Measurements from ENCODE around the gene SCAMP1.
"Not testable (repeated sequence)": the region's sequence is repeated elsewhere in the genome, so short reads cannot be mapped to it uniquely, and the experiment has no call there.

SCAMP1 gene

GRCh38 chr5:78369680-78370079 lies 9.3 kb downstream of the SCAMP1 start:
- in situ Hi-C loops (cut with HindIII; ENCODE audit: low sequenced_read_pairs) = no loop called here
- no peak overlapping the region for H3K4me3 ChIP-seq (ENCODE audit: low read depth, low read length)
- no peak for TF ChIP-seq CTCF (IDR thresholded peaks at IDR 0.05; ENCODE audit: low read depth, low read length, missing control alignments)
- DNase-seq (ENCODE audit: low read depth) = no peak

GRCh38 chr5:78373231-78373630 lies 12.8 kb downstream of the SCAMP1 start:
- H3K4me3 ChIP-seq (ENCODE audit: low read depth, low read length) = no peak overlapping the region
- no peak for TF ChIP-seq CTCF (IDR thresholded peaks at IDR 0.05; ENCODE audit: low read depth, low read length, missing control alignments)
- in situ Hi-C loops (cut with HindIII; ENCODE audit: low sequenced_read_pairs) = no loop called here
- no peak for DNase-seq (ENCODE audit: low read depth)

- no peak for TF ChIP-seq CTCF (IDR thresholded peaks at IDR 0.05; ENCODE audit: low read depth, low read length, missing control alignments)
- in situ Hi-C loops (cut with HindIII; ENCODE audit: low sequenced_read_pairs) = loop anchor here (5.0 kb wide), 1 partner anchor 56 kb away; no protein-coding TSS in a partner anchor
- DNase-seq (ENCODE audit: low read depth) = no peak
- no peak overlapping the region for H3K4me3 ChIP-seq (ENCODE audit: low read depth, low read length)
These were observed 15.9 kb downstream of the SCAMP1 start for GRCh38 chr5:78376315-78376714.

- no peak for TF ChIP-seq CTCF (IDR thresholded peaks at IDR 0.05; ENCODE audit: low read depth, low read length, missing control alignments)
- H3K4me3 ChIP-seq (ENCODE audit: low read depth, low read length) = no peak overlapping the region
- no peak for DNase-seq (ENCODE audit: low read depth)
- in situ Hi-C loops (cut with HindIII; ENCODE audit: low sequenced_read_pairs) = loop anchor here (5.0 kb wide), 1 partner anchor 55 kb away; no protein-coding TSS in a partner anchor
These were observed 16.8 kb downstream of the SCAMP1 start for GRCh38 chr5:78377056-78377717.

GRCh38 chr5:78377718-78378105 lies 17.3 kb downstream of the SCAMP1 start:
- in situ Hi-C loops (cut with HindIII; ENCODE audit: low sequenced_read_pairs) = loop anchor here (5.0 kb wide), 1 partner anchor 55 kb away; no protein-coding TSS in a partner anchor
- no peak overlapping the region for H3K4me3 ChIP-seq (ENCODE audit: low read depth, low read length)
- DNase-seq (ENCODE audit: low read depth) = no peak
- no peak for TF ChIP-seq CTCF (IDR thresholded peaks at IDR 0.05; ENCODE audit: low read depth, low read length, missing control alignments)

GRCh38 chr5:78387468-78388153 lies 27.2 kb downstream of the SCAMP1 start:
- no peak for TF ChIP-seq CTCF (IDR thresholded peaks at IDR 0.05; ENCODE audit: low read depth, low read length, missing control alignments)
- no peak overlapping the region for H3K4me3 ChIP-seq (ENCODE audit: low read depth, low read length)
- DNase-seq (ENCODE audit: low read depth) = no peak
- in situ Hi-C loops (cut with HindIII; ENCODE audit: low sequenced_read_pairs) = no loop called here

- DNase-seq (ENCODE audit: low read depth); H3K4me3 ChIP-seq (ENCODE audit: low read depth, low read length); in situ Hi-C loops (cut with HindIII; ENCODE audit: low sequenced_read_pairs): not testable (repeated sequence)
These were observed 30.9 kb downstream of the SCAMP1 start for GRCh38 chr5:78391357-78391756.

Measured in astrocyte of the cerebellum (primary cell).